Keratinocyte (primary cell): Measurements from ENCODE around the gene YTHDF1.

Experiments used
- EZH2 ChIP-seq: IDR thresholded peaks from one replicate; pipeline ENCODE4 v1.6.1; 2012; ENCODE audit warnings: inconsistent platforms, mild to moderate bottlenecking, low read length, moderate library complexity
- TF ChIP-seq, protein P1 (sequence below), 3 experiments: IDR thresholded peaks in 1 of 3; conservative IDR thresholded peaks in 1 of 3; optimal IDR thresholded peaks in 1 of 3; 2 replicates in 2 of 3; 3 replicates in 1 of 3; pipeline versions ENCODE3 to v1.5.1; 2011; ENCODE audit warnings: low read length in 3 of 3, mild to moderate bottlenecking in 3 of 3, moderate library complexity in 2 of 3, control low read depth in 1 of 3, inconsistent platforms in 1 of 3; ENCODE audit not compliant: insufficient read depth in 2 of 3; ENCODE audit errors: extremely low read depth in 1 of 3

DNA sequence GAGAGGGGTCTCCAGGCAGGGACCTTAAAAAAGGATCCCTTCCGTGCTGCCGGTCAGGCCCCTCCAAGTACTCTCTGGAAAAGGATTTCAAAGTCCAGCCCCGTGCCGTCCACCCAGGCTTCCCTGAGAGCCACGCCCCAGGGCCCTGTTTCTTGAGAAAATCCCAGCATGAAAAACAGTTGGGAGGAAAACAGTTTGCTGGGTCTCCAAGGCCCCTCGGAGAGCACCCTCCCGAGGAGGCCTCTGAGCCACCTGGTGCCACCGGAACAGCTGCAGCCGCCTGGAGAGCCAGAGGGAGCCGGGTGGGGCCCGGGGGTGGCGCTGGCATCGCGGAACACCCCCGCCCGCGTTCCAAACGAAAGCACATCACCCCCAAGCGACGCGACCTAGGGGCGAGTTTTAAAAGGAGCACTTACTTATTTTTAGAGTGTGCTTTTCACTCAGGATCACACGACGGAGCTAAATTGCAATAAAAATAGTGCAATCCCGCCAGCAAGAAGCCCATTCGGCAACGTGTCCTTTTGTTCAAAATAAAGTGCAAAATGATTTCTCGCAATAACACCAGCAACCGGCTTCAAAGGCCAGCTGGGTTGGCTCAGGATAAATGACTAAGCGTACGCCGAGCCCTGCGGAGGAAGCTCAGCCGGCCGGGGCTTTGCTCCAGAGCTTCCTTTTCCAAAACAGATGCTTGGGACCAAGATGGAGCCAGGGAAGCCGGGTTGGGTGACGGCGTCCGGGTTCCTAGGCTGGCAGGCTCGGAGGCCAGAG lies 64.2 kb downstream of the YTHDF1 start:
- TF ChIP-seq, protein P1, sequence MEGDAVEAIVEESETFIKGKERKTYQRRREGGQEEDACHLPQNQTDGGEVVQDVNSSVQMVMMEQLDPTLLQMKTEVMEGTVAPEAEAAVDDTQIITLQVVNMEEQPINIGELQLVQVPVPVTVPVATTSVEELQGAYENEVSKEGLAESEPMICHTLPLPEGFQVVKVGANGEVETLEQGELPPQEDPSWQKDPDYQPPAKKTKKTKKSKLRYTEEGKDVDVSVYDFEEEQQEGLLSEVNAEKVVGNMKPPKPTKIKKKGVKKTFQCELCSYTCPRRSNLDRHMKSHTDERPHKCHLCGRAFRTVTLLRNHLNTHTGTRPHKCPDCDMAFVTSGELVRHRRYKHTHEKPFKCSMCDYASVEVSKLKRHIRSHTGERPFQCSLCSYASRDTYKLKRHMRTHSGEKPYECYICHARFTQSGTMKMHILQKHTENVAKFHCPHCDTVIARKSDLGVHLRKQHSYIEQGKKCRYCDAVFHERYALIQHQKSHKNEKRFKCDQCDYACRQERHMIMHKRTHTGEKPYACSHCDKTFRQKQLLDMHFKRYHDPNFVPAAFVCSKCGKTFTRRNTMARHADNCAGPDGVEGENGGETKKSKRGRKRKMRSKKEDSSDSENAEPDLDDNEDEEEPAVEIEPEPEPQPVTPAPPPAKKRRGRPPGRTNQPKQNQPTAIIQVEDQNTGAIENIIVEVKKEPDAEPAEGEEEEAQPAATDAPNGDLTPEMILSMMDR (optimal IDR thresholded peaks at IDR 0.05 in 1 of 3, IDR thresholded peaks at IDR 0.05 in 1 of 3, conservative IDR thresholded peaks at IDR 0.05 in 1 of 3; ENCODE audit: extremely low read depth in 1 of 3, insufficient read depth in 2 of 3, low read length in 3 of 3): no peak
- no peak for TF ChIP-seq EZH2
